ENCODE results near the gene MB. TPM values are rescaled to one million over a fixed set of nuclear protein-coding genes. Genes with fewer than 3 reads are reported as not detected.

Gene MB
- total RNA-seq, 4 donors from 2014 or later = 4.3 to 17.8 (median 9.1) TPM

GRCh38 chr22:35604621-35605368, 12.3 kb downstream of the MB start:
- Histone ChIP-seq H3K27me3 (no peaks in the 10 kb centered on the region), H3K9me3 (no peaks in the 10 kb centered on the region), H3K27ac (no peak overlapping the region), H3K4me1 (peaks cover 4% of the 10 kb centered on the region), H3K36me3 (no peaks in the 10 kb centered on the region), H3K4me3 (no peak overlapping the region)
- WGBS = 51% methylated on average over 9 of the region's 9 CpGs
- TF ChIP-seq CTCF (IDR thresholded peaks at IDR 0.05) (no peak), POLR2AphosphoS5 (IDR thresholded peaks at IDR 0.05) (no peak), POLR2A (IDR thresholded peaks at IDR 0.05) (no peak), EP300 (IDR thresholded peaks at IDR 0.05) (no peak)
- no peak for DNase-seq (ENCODE audit: low spot score in 2 of 2)

GRCh38 chr22:35601743-35602615, 15.2 kb downstream of the MB start:
- TF ChIP-seq POLR2A (IDR thresholded peaks at IDR 0.05) (no peak), CTCF (IDR thresholded peaks at IDR 0.05) (no peak), EP300 (IDR thresholded peaks at IDR 0.05) (no peak), POLR2AphosphoS5 (IDR thresholded peaks at IDR 0.05) (no peak)
- H3K4me3 ChIP-seq = no peak overlapping the region
- H3K36me3 ChIP-seq = no peaks in the 10 kb centered on the region
- no peak overlapping the region for H3K27ac ChIP-seq
- no peak for DNase-seq (ENCODE audit: low spot score in 2 of 2)
- peaks cover 4% of the 10 kb centered on the region for H3K4me1 ChIP-seq
- no peaks in the 10 kb centered on the region for H3K9me3 ChIP-seq
- H3K27me3 ChIP-seq = no peaks in the 10 kb centered on the region
- 47% methylated on average over 9 of the region's 9 CpGs for WGBS

- Histone ChIP-seq H3K36me3 (no peaks in the 10 kb centered on the region), H3K4me1 (peaks cover 4% of the 10 kb centered on the region), H3K4me3 (no peak overlapping the region), H3K27me3 (no peaks in the 10 kb centered on the region), H3K9me3 (no peaks in the 10 kb centered on the region), H3K27ac (no peak overlapping the region)
- TF ChIP-seq EP300 (IDR thresholded peaks at IDR 0.05) (no peak), POLR2A (IDR thresholded peaks at IDR 0.05) (no peak), POLR2AphosphoS5 (IDR thresholded peaks at IDR 0.05) (no peak), CTCF (IDR thresholded peaks at IDR 0.05) (no peak)
- WGBS = 91% methylated on average over 5 of the region's 5 CpGs
- DNase-seq (ENCODE audit: low spot score in 2 of 2) = no peak
These were observed 16.0 kb downstream of the MB start for GRCh38 chr22:35601013-35601580.

- H3K27me3 ChIP-seq = no peaks in the 10 kb centered on the region
- no peak for TF ChIP-seq CTCF (IDR thresholded peaks at IDR 0.05)
- no peak for TF ChIP-seq POLR2A (IDR thresholded peaks at IDR 0.05)
- TF ChIP-seq EP300 (IDR thresholded peaks at IDR 0.05) = no peak
- TF ChIP-seq POLR2AphosphoS5 (IDR thresholded peaks at IDR 0.05) = no peak
- WGBS = 39% methylated on average over 12 of the region's 12 CpGs
- H3K9me3 ChIP-seq = no peaks in the 10 kb centered on the region
- H3K4me1 ChIP-seq = peaks cover 4% of the 10 kb centered on the region
- H3K36me3 ChIP-seq = no peaks in the 10 kb centered on the region
- H3K27ac ChIP-seq = no peak overlapping the region
- no peak overlapping the region for H3K4me3 ChIP-seq
- DNase-seq (ENCODE audit: low spot score in 2 of 2) = no peak
These were observed 16.7 kb downstream of the MB start for GRCh38 chr22:35600476-35600875.

- Histone ChIP-seq H3K9me3 (no peaks in the 10 kb centered on the region), H3K4me3 (no peak overlapping the region), H3K27ac (no peak overlapping the region), H3K36me3 (no peaks in the 10 kb centered on the region), H3K27me3 (no peaks in the 10 kb centered on the region), H3K4me1 (peaks cover 4% of the 10 kb centered on the region)
- DNase-seq (ENCODE audit: low spot score in 2 of 2) = no peak
- 96% methylated on average over 4 of the region's 4 CpGs for WGBS
- TF ChIP-seq EP300 (IDR thresholded peaks at IDR 0.05) (no peak), CTCF (IDR thresholded peaks at IDR 0.05) (no peak), POLR2AphosphoS5 (IDR thresholded peaks at IDR 0.05) (no peak), POLR2A (IDR thresholded peaks at IDR 0.05) (no peak)
These were observed 17.8 kb downstream of the MB start for GRCh38 chr22:35599364-35599763.
